ENCODE results near the gene COPZ1. TPM values are rescaled to one million over a fixed set of nuclear protein-coding genes. Genes with fewer than 3 reads are reported as not detected.
A peak's percentile ranks its signal among the peaks of the same experiment; 100 is the strongest.
"Not testable (repeated sequence)": the region's sequence is repeated elsewhere in the genome, so short reads cannot be mapped to it uniquely, and the experiment has no call there.

COPZ1 gene
- total RNA-seq, 1 experiment from 2014 or later = 104 TPM

DNA sequence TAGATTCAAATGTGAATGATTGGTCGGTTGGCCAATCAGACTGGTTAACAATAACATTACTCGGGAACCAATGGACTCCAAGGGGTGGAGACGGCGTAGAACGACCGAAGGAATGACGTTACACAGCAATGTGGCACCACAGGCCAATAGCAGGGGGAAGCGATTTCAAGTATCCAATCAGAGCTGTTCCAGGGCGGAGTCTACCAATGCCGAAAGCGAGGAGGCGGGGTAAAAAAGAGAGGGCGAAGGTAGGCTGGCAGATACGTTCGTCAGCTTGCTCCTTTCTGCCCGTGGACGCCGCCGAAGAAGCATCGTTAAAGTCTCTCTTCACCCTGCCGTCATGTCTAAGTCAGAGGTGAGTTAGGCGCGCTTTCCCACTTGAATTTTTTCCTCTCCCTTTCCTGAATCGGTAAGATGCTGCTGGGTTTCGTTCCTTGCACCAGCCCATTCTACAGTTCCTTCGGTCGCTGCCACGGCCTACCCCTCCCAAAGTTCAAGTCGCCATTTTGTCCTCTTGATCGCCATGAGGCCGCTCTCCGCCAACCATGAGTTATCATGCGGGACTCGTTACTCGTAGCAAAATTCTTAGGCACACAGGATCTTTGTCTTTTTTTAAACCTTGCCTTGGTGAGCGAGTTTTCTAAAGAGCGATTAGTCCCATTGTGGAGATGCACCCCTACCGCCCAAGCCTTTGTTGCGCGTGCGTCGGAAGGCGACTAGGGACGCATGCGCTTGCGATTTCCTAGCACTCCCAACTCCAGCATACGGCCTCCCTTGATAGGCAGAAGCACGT, 44.3 kb upstream of the COPZ1 start, which contains the start of gene HNRNPA1:
HNRNPA1 (plus strand) TSS at position 259 of the 793 bp plus-strand sequence; CDS start at position 341, 82 bp downstream.
- Mint-ChIP-seq H3K36me3 (ENCODE audit: insufficient read depth in 1 of 3, low read depth in 3 of 3) (peaks cover 3 to 24% (median 5%) of the 10 kb centered on the region in 3 experiments), H3K4me3 (no peak within 1 kb of the TSS), H3K4me1 (peaks cover 40 to 60% of the 10 kb centered on the region in 2 experiments), H3K9me3 (no peaks in the 10 kb centered on the region), H3K27ac (no peak within 1 kb of the TSS), H3K27me3 (ENCODE audit: low read depth) (peaks cover 3% of the 10 kb centered on the region; the same call in 1 of the 2 replicates)
- H3K23ac ChIP-seq (ENCODE audit: insufficient read length, low read depth, low read length) = peak within 1 kb of the TSS; percentile 10
- no peak within 1 kb of the TSS for H2BK15ac ChIP-seq (ENCODE audit: low read depth, low read length)
- no peaks in the 10 kb centered on the region for H3K4me1 ChIP-seq (ENCODE audit: insufficient read depth, low read length)
- no peaks in the 10 kb centered on the region for H3K79me1 ChIP-seq (ENCODE audit: insufficient read depth, low read depth, low read length, poor library complexity, severe bottlenecking)
- no peaks in the 10 kb centered on the region for H3K27me3 ChIP-seq (ENCODE audit: insufficient read depth, low read length)
- TF ChIP-seq, protein P1, sequence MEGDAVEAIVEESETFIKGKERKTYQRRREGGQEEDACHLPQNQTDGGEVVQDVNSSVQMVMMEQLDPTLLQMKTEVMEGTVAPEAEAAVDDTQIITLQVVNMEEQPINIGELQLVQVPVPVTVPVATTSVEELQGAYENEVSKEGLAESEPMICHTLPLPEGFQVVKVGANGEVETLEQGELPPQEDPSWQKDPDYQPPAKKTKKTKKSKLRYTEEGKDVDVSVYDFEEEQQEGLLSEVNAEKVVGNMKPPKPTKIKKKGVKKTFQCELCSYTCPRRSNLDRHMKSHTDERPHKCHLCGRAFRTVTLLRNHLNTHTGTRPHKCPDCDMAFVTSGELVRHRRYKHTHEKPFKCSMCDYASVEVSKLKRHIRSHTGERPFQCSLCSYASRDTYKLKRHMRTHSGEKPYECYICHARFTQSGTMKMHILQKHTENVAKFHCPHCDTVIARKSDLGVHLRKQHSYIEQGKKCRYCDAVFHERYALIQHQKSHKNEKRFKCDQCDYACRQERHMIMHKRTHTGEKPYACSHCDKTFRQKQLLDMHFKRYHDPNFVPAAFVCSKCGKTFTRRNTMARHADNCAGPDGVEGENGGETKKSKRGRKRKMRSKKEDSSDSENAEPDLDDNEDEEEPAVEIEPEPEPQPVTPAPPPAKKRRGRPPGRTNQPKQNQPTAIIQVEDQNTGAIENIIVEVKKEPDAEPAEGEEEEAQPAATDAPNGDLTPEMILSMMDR (conservative IDR thresholded peaks at IDR 0.05) = no peak
- peak within 1 kb of the TSS; percentile 99 for H3K9ac ChIP-seq (ENCODE audit: extremely low read depth, insufficient read length, low read length)
- no peaks in the 10 kb centered on the region for H3K9me3 ChIP-seq (ENCODE audit: control insufficient read depth, low read depth, low read length)
- peaks cover 7% of the 10 kb centered on the region for H3K23me2 ChIP-seq (ENCODE audit: insufficient read length, low read depth, low read length, poor library complexity, severe bottlenecking)
- H3K56ac ChIP-seq (ENCODE audit: insufficient read length, low read depth, low read length) = peak within 1 kb of the TSS; percentile 96
- no CpG with 5 or more reads among the region's 48 CpGs for WGBS (ENCODE audit: extremely low coverage, insufficient read length, low lambda C conversion rate)
- H2BK120ac ChIP-seq (ENCODE audit: low read depth, low read length, poor library complexity, severe bottlenecking) = peak within 1 kb of the TSS; percentile 95
- H4K8ac ChIP-seq (replicated peaks; ENCODE audit: insufficient read length, low read depth, low read length) = peak within 1 kb of the TSS; percentile 99
- peak within 1 kb of the TSS; percentile 95 for H2BK5ac ChIP-seq (ENCODE audit: insufficient read length, low read length)
- no peak within 1 kb of the TSS for H2BK20ac ChIP-seq (ENCODE audit: low read depth, low read length, poor library complexity, severe bottlenecking)
- H2AFZ ChIP-seq (ENCODE audit: low read length) = no peak within 1 kb of the TSS
- H3K18ac ChIP-seq (ENCODE audit: insufficient read length, low read depth, low read length) = peak within 1 kb of the TSS; percentile 99
- peak within 1 kb of the TSS; percentile 87 for H3T11ph ChIP-seq (ENCODE audit: low read length)
- H2BK12ac ChIP-seq (ENCODE audit: insufficient read length, low read depth, low read length) = no peak within 1 kb of the TSS
- DNase-seq = peak; percentile 99
- H3K4me2 ChIP-seq (ENCODE audit: insufficient read depth, insufficient read length, low read length) = peak within 1 kb of the TSS; percentile 74
- H4K91ac ChIP-seq (ENCODE audit: insufficient read length, low read depth, low read length) = peak within 1 kb of the TSS; percentile 5
- H3K4ac ChIP-seq (ENCODE audit: low read depth, low read length) = peak within 1 kb of the TSS; percentile 64; the same call in 1 of the 2 replicates
- no peaks in the 10 kb centered on the region for H4K20me1 ChIP-seq (ENCODE audit: control insufficient read depth, insufficient read depth, insufficient read length)
- H3K14ac ChIP-seq (ENCODE audit: insufficient read depth, low read length) = peak within 1 kb of the TSS; percentile 97
- H3K79me2 ChIP-seq (ENCODE audit: insufficient read depth, low read length) = peaks cover 19% of the 10 kb centered on the region; the same call in 1 of the 2 replicates
- peak within 1 kb of the TSS; percentile 87 for H4K5ac ChIP-seq (ENCODE audit: insufficient read length, low read depth, low read length)
- H2AK5ac ChIP-seq (ENCODE audit: insufficient read length, low read length) = peak within 1 kb of the TSS; percentile 2
- H3K27ac ChIP-seq (ENCODE audit: insufficient read length, low read depth, low read length) = peak within 1 kb of the TSS; percentile 92

DNA sequence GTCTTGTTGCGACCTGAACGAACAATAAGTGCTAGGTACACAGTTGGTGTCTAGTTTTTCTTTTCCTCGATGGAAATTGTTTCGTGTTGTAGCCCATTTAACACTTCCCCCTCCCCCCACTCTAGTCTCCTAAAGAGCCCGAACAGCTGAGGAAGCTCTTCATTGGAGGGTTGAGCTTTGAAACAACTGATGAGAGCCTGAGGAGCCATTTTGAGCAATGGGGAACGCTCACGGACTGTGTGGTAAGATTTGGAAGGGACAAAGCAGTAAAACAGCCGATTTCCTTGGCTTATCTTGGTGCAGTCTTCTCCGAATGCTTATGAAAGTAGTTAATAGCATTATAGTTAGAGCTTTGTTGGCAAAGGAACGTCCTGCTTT, 43.7 kb upstream of the COPZ1 start:
- peak overlapping the region; percentile 5 for H4K91ac ChIP-seq (ENCODE audit: insufficient read length, low read depth, low read length)
- not testable (repeated sequence) for DNase-seq; H3K27me3 ChIP-seq (ENCODE audit: insufficient read depth, low read length); H3K23me2 ChIP-seq (ENCODE audit: insufficient read length, low read depth, low read length, poor library complexity, severe bottlenecking); H3K9me3 Mint-ChIP-seq; H3K4me1 ChIP-seq (ENCODE audit: insufficient read depth, low read length); H2BK120ac ChIP-seq (ENCODE audit: low read depth, low read length, poor library complexity, severe bottlenecking); H2AFZ ChIP-seq (ENCODE audit: low read length); H3K4me3 Mint-ChIP-seq; H3K27me3 Mint-ChIP-seq (ENCODE audit: low read depth); H3K27ac Mint-ChIP-seq; H2BK12ac ChIP-seq (ENCODE audit: insufficient read length, low read depth, low read length); H2BK15ac ChIP-seq (ENCODE audit: low read depth, low read length); H3K79me1 ChIP-seq (ENCODE audit: insufficient read depth, low read depth, low read length, poor library complexity, severe bottlenecking); H4K20me1 ChIP-seq (ENCODE audit: control insufficient read depth, insufficient read depth, insufficient read length); H3K9me3 ChIP-seq (ENCODE audit: control insufficient read depth, low read depth, low read length); H2BK20ac ChIP-seq (ENCODE audit: low read depth, low read length, poor library complexity, severe bottlenecking)
- peaks cover 19% of the 10 kb centered on the region; the same call in 1 of the 2 replicates for H3K79me2 ChIP-seq (ENCODE audit: insufficient read depth, low read length)
- no CpG with 5 or more reads among the region's 10 CpGs for WGBS (ENCODE audit: extremely low coverage, insufficient read length, low lambda C conversion rate)
- H3K4me2 ChIP-seq (ENCODE audit: insufficient read depth, insufficient read length, low read length) = peak overlapping the region; percentile 32
- H3K9ac ChIP-seq (ENCODE audit: extremely low read depth, insufficient read length, low read length) = peak overlapping the region; percentile 99
- H3K18ac ChIP-seq (ENCODE audit: insufficient read length, low read depth, low read length) = peak overlapping the region; percentile 98
- peak overlapping the region; percentile 64; the same call in 1 of the 2 replicates for H3K4ac ChIP-seq (ENCODE audit: low read depth, low read length)
- H4K8ac ChIP-seq (replicated peaks; ENCODE audit: insufficient read length, low read depth, low read length) = peak overlapping the region; percentile 99
- H3K14ac ChIP-seq (ENCODE audit: insufficient read depth, low read length) = peak overlapping the region; percentile 95
- H3K56ac ChIP-seq (ENCODE audit: insufficient read length, low read depth, low read length) = peak overlapping the region; percentile 96
- H3K23ac ChIP-seq (ENCODE audit: insufficient read length, low read depth, low read length) = peak overlapping the region; percentile 10
- peak overlapping the region; percentile 92 for H3K27ac ChIP-seq (ENCODE audit: insufficient read length, low read depth, low read length)
- H2AK5ac ChIP-seq (ENCODE audit: insufficient read length, low read length) = peak overlapping the region; percentile 2
- peak overlapping the region; percentile 87 for H4K5ac ChIP-seq (ENCODE audit: insufficient read length, low read depth, low read length)
- H3T11ph ChIP-seq (ENCODE audit: low read length) = peak overlapping the region; percentile 77
- peak overlapping the region; percentile 85 for H2BK5ac ChIP-seq (ENCODE audit: insufficient read length, low read length)
- H3K4me1 Mint-ChIP-seq = peaks cover 44 to 61% of the 10 kb centered on the region in 2 experiments
- H3K36me3 Mint-ChIP-seq (ENCODE audit: insufficient read depth in 1 of 3, low read depth in 3 of 3) = peaks cover 0 to 27% (median 5%) of the 10 kb centered on the region in 3 experiments

Data from H9 (cell line).